DMS79 (cell line): ENCODE measurements around the gene PLPP1.

Source experiments
- DNase-seq: peaks from one replicate; lab custom pipeline; 2025; lab: John Stamatoyannopoulos, UW

The PLPP1 gene

GRCh38 chr5:55534436-55535198, at the start of gene PLPP1:
Gene PLPP1, minus strand, starts transcription at chr5:55534964. Its CDS starts 335 bp downstream, at chr5:55534629.
- DNase-seq, result peak; percentile 55

DNA sequence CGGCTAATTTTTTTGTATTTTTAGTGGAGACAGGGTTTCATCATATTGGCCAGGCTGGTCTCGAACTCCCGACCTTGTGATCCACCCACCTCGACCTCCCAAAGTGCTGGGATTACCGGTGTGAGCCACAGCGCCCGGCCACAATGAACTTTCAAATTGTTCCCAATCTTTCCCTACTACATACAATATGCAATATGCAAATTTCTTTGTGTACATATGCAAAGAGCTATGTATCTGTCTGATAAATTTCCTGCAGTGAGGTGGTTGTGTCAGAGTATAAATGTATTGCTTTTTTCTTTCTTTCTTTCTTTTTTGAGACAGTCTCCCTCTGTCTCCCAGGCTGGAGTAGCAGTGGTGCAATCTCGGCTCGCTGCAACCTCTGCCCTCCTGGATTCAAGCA, 48.8 kb upstream of the PLPP1 start:
- DNase-seq, result no peak

DNA sequence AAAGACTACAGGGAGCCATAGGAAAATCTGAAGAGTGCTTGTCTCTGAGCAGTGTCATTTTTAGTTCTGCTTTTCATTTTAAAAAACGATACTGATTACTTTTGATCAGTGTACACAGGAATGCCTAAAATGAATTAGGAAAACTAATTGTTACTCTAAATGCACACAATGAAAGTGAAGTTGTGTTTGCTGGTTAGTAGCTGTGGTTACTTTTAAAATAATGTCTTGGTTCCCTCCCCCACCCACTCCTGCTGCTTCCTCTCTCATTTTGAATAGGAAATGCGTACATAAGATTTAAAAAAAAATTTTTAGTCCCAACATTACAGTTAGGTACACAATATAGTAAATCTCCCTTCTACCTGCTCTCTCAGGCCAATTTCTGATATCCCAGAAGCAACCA, 47.5 kb upstream of the PLPP1 start:
- no peak for DNase-seq

DNA sequence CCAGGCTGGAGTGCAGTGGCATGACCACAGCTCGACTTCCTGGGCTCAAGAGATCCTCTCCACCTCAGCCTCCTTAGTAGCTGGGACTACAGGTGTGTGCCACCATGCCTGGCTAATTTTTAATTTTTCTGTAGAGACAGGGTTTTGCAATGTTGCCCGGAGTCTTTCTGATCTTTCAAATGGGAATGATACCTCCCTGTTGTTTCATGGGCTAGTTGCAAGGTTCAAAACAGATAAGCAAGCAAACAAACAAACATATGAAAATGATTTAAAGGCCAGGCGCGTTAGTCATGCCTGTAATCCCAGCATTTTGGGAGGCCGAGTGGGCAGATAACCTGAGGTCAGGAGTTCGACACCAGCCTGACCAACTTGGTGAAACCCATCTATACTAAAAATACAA, 45.3 kb upstream of the PLPP1 start:
- no peak for DNase-seq

DNA sequence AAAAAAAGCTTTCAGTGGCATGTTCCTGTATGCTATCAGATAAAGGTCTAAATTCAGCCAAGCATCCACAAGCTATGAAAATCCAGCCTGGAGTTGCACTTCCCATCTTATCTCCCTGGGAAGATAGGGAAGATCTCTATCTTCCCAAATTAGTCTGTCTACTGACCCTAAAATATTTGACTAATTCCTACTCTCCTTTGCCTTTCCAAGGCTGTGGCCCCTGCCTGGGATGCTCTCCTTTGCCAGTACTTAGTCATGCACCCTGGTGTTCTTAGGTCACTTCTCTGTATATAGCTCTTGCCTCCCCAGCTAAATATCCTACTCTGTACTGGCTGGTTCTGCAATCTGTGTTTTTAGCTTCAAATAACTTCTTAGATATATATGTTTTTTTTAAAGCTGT, 44.0 kb upstream of the PLPP1 start:
- no peak for DNase-seq

DNA sequence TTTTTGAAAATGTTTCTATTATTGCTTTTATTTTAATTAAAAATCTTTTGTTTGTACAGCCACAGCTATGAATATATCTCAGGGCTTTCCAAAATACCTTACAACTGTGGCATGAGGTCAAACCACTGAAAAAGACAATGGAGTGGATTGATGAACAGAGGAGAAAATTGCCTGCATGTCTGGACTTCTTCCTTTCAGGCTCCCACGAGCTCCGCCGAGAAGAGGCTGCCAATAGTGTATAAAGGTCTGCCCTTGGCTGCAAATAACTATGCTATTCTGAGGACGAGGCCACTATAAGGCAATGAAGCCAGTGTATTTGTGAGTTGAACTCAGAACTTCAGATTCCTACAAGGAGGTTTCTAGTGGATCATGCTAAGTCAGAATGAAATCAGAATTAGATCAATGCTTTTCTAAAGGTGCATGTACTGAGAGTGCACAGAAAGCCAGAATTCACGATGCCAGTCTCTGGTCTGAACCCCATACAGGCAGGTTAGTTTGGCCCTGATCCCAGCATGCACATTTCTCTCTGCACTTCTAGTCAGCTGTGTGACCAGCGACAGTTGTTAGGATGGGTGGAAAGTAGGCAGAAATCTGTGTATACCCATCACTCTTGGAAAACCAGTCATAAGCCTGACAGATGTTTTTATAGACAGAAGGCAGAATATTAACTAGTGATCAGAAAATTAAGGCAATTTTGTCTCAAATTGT, 42.7 kb upstream of the PLPP1 start:
- no peak for DNase-seq

DNA sequence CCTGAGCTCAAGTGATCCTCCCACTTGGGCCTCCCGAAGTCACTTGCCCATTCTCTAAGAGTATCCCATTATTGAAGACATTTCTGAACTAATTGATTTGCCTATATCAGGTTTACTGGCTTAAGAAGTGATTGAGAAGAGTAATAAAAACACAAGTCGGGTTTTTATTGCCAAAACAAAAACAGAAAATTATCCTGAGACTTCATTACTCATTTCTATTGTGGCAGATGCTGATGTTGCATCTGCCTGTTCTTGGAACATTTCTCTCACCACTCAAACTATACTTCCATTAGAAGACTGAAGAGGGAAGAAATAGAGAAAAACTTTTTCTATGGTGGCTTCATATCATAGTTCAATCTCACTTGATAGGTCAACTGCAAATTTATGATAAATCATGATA, 41.9 kb upstream of the PLPP1 start:
- DNase-seq, result no peak

DNA sequence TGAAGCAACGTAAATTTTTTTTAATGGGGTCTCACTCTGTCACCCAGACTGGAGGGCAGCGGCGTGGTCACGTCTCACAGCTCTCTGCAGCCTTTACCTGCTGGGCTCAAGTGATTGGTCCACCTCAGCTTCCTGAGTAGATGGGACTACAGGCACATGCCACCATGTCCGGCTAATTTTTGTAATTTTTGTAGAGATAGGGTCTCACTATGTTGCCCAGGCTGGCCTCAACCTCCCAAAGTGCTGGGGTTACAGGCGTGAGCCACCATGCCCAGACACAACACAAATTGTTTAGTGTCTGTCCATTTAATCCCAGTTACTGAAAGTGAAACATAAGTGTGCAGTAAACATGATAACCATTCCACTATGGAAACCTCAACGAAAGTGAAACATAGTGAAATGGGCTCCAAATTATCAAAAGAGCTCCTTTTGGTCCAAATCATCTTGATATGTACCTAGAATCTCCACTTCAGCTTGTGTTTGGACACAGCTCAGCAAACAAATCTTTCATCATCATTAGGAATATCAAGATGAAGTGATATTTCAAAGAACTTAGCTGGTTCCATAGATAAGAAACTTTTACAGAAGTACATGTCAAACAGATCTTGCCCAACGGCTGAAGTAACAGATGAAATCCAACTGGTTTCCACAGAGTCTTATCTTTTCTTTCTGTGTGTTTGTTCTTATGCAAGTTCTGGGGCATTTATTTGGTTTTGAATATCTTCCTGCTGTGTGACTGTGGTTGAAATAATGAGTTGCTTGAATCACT, 41.2 kb upstream of the PLPP1 start:
- DNase-seq, result no peak

DNA sequence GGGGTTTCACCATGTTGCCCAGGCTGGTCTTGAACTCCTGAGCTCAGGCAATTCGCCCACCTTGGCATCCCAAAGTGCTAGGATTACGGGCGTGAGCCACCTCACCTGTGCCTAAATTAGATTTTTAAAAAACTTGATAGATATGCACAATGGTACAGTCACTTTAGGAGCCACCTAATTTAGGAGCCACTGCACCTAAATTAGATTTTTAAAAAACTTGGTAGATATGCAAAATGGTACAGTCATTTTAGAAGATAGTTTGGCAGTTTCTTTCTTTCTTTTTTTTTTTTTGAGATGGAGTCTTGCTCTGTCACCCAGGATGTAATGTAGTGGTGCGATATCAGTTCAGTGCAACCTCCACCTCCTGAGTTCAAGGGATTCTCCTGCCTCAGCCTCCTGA, 37.8 kb upstream of the PLPP1 start:
- DNase-seq, result no peak

- DNase-seq, result no peak
These were observed 37.3 kb upstream of the PLPP1 start for GRCh38 chr5:55572020-55572419.

DNA sequence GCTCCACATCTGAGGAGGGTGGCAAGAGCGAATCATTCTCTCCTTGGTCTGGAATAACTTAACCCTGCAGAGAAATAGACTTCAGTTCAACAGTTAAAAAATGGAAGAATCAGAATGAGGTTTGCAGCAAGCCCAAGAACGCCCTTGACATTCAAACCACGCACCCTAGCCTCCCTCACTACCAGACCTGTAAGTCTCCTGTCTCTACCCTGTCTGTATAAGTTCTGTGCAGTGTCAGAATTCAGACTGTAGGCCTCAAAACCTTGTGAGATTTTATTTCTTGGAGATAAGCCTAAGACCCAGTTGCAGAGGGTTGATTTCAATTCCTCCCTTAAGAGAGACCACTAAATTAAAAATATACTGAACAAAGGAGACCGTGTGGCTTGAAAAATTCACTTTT, 35.8 kb upstream of the PLPP1 start:
- DNase-seq, result no peak

GRCh38 chr5:55570026-55570425, 35.3 kb upstream of the PLPP1 start:
- DNase-seq, result no peak

- no peak for DNase-seq
These were observed 34.7 kb upstream of the PLPP1 start for GRCh38 chr5:55569513-55569865.

GRCh38 chr5:55568654-55569512, 34.1 kb upstream of the PLPP1 start:
- DNase-seq, result no peak

DNA sequence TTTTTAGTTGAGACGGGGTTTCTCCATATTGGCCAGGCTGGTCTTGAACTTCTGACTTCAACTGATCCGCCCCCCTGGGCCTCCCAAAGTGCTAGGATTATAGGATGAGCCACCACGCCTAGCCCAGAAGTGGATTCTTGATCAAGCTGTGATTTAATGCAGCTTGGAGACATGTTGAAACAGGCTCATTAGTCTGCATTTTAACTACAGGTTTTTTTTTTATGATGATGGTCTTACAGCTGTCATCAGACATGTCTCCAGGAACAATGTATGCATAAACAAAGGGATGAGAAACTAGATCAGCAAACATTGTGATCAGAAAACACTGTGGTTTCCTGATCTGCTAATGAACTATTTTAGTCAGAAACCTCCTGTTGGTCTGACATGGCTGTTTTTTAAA, 30.0 kb upstream of the PLPP1 start:
- no peak for DNase-seq

- DNase-seq, result no peak
These were observed 23.7 kb upstream of the PLPP1 start for GRCh38 chr5:55558484-55558883.

GRCh38 chr5:55557123-55557522, 22.4 kb upstream of the PLPP1 start:
- DNase-seq, result no peak

DNA sequence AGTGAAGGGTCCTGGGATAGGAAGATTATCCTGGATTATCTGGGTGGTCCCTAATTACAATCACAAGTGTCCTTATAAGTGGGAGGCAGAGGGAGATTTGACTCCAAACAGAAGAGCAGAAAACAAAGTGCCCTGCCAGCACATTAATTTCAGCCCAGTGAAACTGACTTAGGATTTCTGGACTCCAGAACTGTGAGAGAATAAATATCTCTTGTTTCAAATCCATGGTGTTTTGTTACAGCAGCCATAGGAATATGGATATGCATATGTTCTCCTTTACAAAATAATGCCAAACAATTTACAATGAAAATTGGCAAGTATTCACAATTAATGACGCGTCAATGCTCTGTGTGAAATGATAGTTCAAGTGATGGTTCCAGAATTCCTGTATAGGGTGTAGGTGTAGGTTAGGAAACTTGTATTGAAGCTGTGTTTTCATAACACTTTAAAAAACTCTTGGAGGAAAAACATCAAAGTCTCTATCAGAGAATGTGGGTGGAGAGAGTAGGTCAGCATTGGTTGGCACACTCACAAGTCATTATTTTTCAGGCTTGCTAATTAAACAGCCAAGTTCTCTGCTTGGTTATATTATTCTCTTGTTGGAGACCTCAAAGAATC, 19.9 kb upstream of the PLPP1 start:
- no peak for DNase-seq

GRCh38 chr5:55551904-55552303, 17.1 kb upstream of the PLPP1 start:
- no peak for DNase-seq

DNA sequence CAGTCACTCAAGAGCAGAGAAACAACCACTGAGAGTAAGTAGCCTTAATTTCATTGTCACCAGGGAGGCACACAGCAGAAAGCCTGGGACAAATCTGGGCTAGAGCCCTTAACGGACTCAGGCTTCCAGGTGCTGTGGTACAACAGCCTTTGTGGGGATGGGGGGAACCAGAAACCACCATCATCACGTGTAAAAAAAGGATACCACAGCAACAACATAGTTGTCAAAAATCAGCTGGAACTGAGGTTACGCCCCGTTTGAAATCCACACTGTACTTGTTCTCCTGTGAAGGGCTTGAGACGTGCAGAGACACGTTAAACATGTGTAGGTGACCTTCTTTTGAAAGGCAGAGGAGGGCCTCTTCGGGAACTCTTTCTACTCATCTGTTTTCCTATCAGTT, 16.6 kb upstream of the PLPP1 start:
- DNase-seq, result no peak

DNA sequence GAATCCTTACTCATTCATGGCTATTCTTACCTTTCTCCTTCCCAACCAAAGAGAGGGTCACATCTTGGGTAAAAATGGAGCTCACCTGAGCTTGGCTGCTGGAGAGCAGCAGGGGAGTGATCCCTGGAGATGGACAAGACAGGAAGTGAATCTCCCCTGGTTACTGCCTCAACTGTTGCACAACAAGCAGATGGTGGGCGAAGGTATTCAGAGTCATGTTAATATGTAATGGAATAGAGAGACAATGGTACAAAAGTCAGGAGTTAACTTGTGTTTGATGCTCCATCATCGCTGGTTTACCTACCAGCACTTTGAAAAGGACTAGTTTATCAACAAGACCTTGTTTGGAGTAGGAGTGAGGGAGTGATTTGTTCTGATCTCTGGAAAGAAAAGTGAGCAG, 13.0 kb upstream of the PLPP1 start:
- DNase-seq, result no peak

- DNase-seq, result no peak
These were observed 12.2 kb upstream of the PLPP1 start for GRCh38 chr5:55546947-55547346.
